Measurements from ENCODE around the gene RDH5. TPM values are rescaled to one million over a fixed set of nuclear protein-coding genes. Genes with fewer than 3 reads are reported as not detected.

RDH5 gene, protein sequence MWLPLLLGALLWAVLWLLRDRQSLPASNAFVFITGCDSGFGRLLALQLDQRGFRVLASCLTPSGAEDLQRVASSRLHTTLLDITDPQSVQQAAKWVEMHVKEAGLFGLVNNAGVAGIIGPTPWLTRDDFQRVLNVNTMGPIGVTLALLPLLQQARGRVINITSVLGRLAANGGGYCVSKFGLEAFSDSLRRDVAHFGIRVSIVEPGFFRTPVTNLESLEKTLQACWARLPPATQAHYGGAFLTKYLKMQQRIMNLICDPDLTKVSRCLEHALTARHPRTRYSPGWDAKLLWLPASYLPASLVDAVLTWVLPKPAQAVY
- 10 to 100 TPM in 8 of 9 donors, 1 to 10 TPM in 1; 5.9 to 20.5 (median 16.2) TPM for total RNA-seq
- polyA plus RNA-seq, result 10 to 100 TPM; 25.8 to 42.4 TPM
- long read RNA-seq, donor 1, partial matches to known transcripts, result 13 of 20 reads
- long read RNA-seq, donor 1, other reads (novel, unspliced or antisense), result 3 of 20 reads
- long read RNA-seq, donor 2, transcript RDH5-208 (2 exons, 976 nt), result major isoform, 5 of 10 reads
- long read RNA-seq, donor 2, partial matches to known transcripts, result 0 of 10 reads
- long read RNA-seq, donor 2, other reads (novel, unspliced or antisense), result 3 of 10 reads
- long read RNA-seq, donor 3, partial matches to known transcripts, result 0 of 3 reads
- long read RNA-seq, donor 3, other reads (novel, unspliced or antisense), result 0 of 3 reads

- DNase-seq (peak in 4 of 5 donors; percentile 67 to 91 (median 76)), ATAC-seq (peak; percentile 15 to 66 (median 54))
- Histone ChIP-seq H3K36me3 (peaks cover 0 to 40% (median 15%) of the 10 kb centered on the region in 9 donors), H3K4me1 (peaks cover 3 to 92% (median 78%) of the 10 kb centered on the region in 12 donors), H3K9me3 (no peaks in the 10 kb centered on the region), H3K27ac (peak within 1 kb of the TSS; percentile 31 to 99 (median 93)), H3K4me3 (peak within 1 kb of the TSS in 1 of 12 donors; percentile 15), H3K27me3 (no peaks in the 10 kb centered on the region)
- TF ChIP-seq POLR2A (IDR thresholded peaks at IDR 0.05) (no peak), CTCF (IDR thresholded peaks at IDR 0.05) (no peak)
- 34 to 58% (median 50%) methylated on average over 6 of the region's 6 CpGs for WGBS, 4 donors
- intact Hi-C loops (cut with DNase I), result loop anchor here in 6 of 10 donors (1.0 to 5.0 kb wide), 3 partner anchors 38 to 61 kb away; a partner anchor contains a TSS
These were observed at the start of gene RDH5 for GRCh38 chr12:55720071-55720564. Gene RDH5 (plus strand): TSS chr12:55720393. CDS start chr12:55721185, 792 bp downstream.

DNA sequence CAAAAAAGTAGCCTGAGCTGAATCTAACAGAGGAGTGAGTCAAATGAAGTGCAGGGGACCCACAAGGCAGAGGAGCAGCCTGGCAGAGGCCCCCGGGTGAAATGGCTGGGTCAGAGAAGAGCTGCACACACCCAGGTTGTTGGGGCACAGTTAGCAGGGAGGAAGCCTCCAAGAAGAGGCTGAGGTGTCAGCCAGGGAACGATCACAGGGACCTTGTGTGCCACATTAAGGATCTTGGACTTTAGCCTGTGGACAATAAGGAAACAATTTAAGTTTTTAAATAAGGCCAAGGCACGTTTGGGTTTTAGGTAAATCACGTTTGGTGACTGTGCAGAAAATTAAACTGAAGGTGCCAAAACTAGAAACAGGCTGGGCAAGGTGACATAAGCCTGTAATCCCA lies 48.4 kb upstream of the RDH5 start:
- whole genome bisulfite sequencing, 4 donors, result 67 to 74% (median 68%) methylated on average over 4 of the region's 4 CpGs
- Histone ChIP-seq H3K27me3 (no peaks in the 10 kb centered on the region), H3K4me1 (peaks cover 0 to 31% (median 0%) of the 10 kb centered on the region in 12 donors), H3K4me3 (no peak overlapping the region), H3K36me3 (no peaks in the 10 kb centered on the region), H3K9me3 (no peaks in the 10 kb centered on the region), H3K27ac (no peak overlapping the region)
- TF ChIP-seq CTCF (IDR thresholded peaks at IDR 0.05), result no peak
- intact Hi-C loops (cut with DNase I), result no loop called here
- ATAC-seq (no peak), DNase-seq (no peak)

GRCh38 chr12:55673638-55674037 lies 46.6 kb upstream of the RDH5 start:
- TF ChIP-seq CTCF (IDR thresholded peaks at IDR 0.05) (no peak), POLR2A (IDR thresholded peaks at IDR 0.05) (no peak)
- Histone ChIP-seq H3K27ac (peak overlapping the region in 1 of 12 donors; percentile 82), H3K4me1 (peaks cover 0 to 39% (median 0%) of the 10 kb centered on the region in 12 donors), H3K9me3 (no peaks in the 10 kb centered on the region), H3K36me3 (no peaks in the 10 kb centered on the region), H3K27me3 (no peaks in the 10 kb centered on the region), H3K4me3 (no peak overlapping the region)
- intact Hi-C loops (cut with DNase I), result no loop called here
- DNase-seq (no peak), ATAC-seq (peak in 3 of 4 donors; percentile 30 to 62 (median 52))

DNA sequence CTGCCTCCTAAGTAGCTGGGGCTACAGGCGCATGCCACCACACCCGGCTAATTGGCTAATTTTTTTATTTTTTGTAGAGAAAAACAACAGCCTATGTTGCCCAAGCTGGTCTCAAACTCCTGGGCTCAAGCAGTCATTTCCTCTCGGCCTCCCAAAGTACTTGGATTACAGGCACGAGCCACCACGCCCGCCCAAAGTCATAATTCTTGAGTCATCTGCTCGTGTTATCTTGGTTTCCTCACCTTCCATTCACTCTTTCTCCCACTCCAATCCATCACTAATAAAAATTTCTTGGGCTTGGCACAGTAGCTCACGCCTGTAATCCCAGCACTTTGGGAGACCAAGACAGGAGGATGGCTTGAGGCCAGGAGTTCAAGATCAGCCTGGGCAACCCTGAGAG lies 44.5 kb upstream of the RDH5 start:
- TF ChIP-seq POLR2A (IDR thresholded peaks at IDR 0.05) (no peak), CTCF (IDR thresholded peaks at IDR 0.05) (no peak)
- DNase-seq, result no peak

More for the DNA sequence above, 44.5 kb upstream of the RDH5 start:
- Histone ChIP-seq H3K27ac (peak overlapping the region in 1 of 12 donors; percentile 75), H3K36me3 (no peaks in the 10 kb centered on the region), H3K9me3 (no peaks in the 10 kb centered on the region), H3K4me1 (peaks cover 0 to 39% (median 0%) of the 10 kb centered on the region in 12 donors), H3K4me3 (no peak overlapping the region), H3K27me3 (no peaks in the 10 kb centered on the region)
- intact Hi-C loops (cut with DNase I), result no loop called here
- no peak for ATAC-seq
- 83 to 86% (median 85%) methylated on average over 8 of the region's 8 CpGs for WGBS, 4 donors

Measured in heart left ventricle (tissue), 16 donors.